HepG2 (cell line): ENCODE measurements around the gene HEATR1. TPM values are rescaled to one million over a fixed set of nuclear protein-coding genes. Genes with fewer than 3 reads are reported as not detected.

Experiments
- AGO2 ChIP-seq: fragments of 200-400 bp; formaldehyde crosslinking; optimal IDR thresholded peaks from 2 replicates; pipeline ENCODE3; 2017; ENCODE audit warnings: mild to moderate bottlenecking, low read depth, low read length, moderate library complexity
- AKAP8 ChIP-seq: sonication (generic); formaldehyde crosslinking; IDR thresholded peaks from 2 replicates; pipeline ENCODE4 v1.5.1; 2020; ENCODE audit warnings: mild to moderate bottlenecking, missing genetic modification reagents
- FOXP1 ChIP-seq, 2 experiments: fragments of 450-650 bp in 1 of 2; IDR thresholded peaks; 2 replicates each; pipeline ENCODE4 v1.6.1; 2017 to 2018; ENCODE audit warnings: antibody characterized with exemption in 1 of 2
- HNF1B ChIP-seq: sonication (generic); formaldehyde crosslinking; IDR thresholded peaks from 2 replicates; pipeline ENCODE4 v1.5.1; 2020; ENCODE audit warnings: mild to moderate bottlenecking, moderate library complexity, missing genetic modification reagents
- HOXA7 ChIP-seq: sonication (generic); formaldehyde crosslinking; IDR thresholded peaks from 2 replicates; pipeline ENCODE4 v1.8.1; 2022; ENCODE audit warnings: mild to moderate bottlenecking, missing genetic modification reagents, moderate library complexity
- JUND ChIP-seq: sonication (generic); formaldehyde crosslinking; IDR thresholded peaks from 2 replicates; pipeline ENCODE4 v1.8.0; 2022; ENCODE audit warnings: mild to moderate bottlenecking, missing genetic modification reagents
- MIER2 ChIP-seq: IDR thresholded peaks from 2 replicates; pipeline ENCODE4 v1.6.1; 2016; ENCODE audit warnings: missing biosample characterization, missing genetic modification reagents
- MTERF4 ChIP-seq: sonication (generic); formaldehyde crosslinking; IDR thresholded peaks from 2 replicates; pipeline ENCODE4 v1.8.0; 2023; ENCODE audit warnings: mild to moderate bottlenecking, missing genetic modification reagents
- MXD4 ChIP-seq: IDR thresholded peaks from 2 replicates; pipeline ENCODE4 v1.6.1; 2016; ENCODE audit warnings: mild to moderate bottlenecking, missing biosample characterization, missing genetic modification reagents
- SMARCC2 ChIP-seq: fragments of 450-650 bp; IDR thresholded peaks from 2 replicates; pipeline ENCODE4 v1.6.1; 2017; ENCODE audit warnings: antibody characterized with exemption, mild to moderate bottlenecking
- SPEN ChIP-seq: sonication (generic); formaldehyde crosslinking; IDR thresholded peaks from 2 replicates; pipeline ENCODE4 v1.5.1; 2020; ENCODE audit warnings: low read depth, mild to moderate bottlenecking, missing genetic modification reagents
- SRSF4 ChIP-seq: fragments of 200-400 bp; formaldehyde crosslinking; IDR thresholded peaks from one replicate; pipeline ENCODE4 v1.6.1; 2018; ENCODE audit warnings: mild to moderate bottlenecking, low read depth, low read length, moderate library complexity; ENCODE audit not compliant: poor library complexity, severe bottlenecking
- TFAP4 ChIP-seq: sonication (generic); IDR thresholded peaks from 2 replicates; pipeline ENCODE4 v1.6.1; 2016; ENCODE audit warnings: low read depth, borderline replicate concordance
- ZNF317 ChIP-seq: sonication (generic); formaldehyde crosslinking; IDR thresholded peaks from 2 replicates; pipeline ENCODE4 v1.5.0; 2020; ENCODE audit warnings: mild to moderate bottlenecking, missing genetic modification reagents
- ZNF598 ChIP-seq: sonication (generic); formaldehyde crosslinking; IDR thresholded peaks from 2 replicates; pipeline ENCODE4 v1.5.1; 2020; ENCODE audit warnings: mild to moderate bottlenecking, missing genetic modification reagents, borderline replicate concordance
- ZNF776 ChIP-seq: sonication (generic); formaldehyde crosslinking; IDR thresholded peaks from 2 replicates; pipeline ENCODE4 v1.4.0; 2020; ENCODE audit warnings: mild to moderate bottlenecking, missing genetic modification reagents
- ZNF777 ChIP-seq: sonication (generic); formaldehyde crosslinking; IDR thresholded peaks from 2 replicates; pipeline ENCODE4 v1.4.0; 2020; ENCODE audit warnings: missing genetic modification reagents
- polyA plus RNA-seq, 8 experiments: library from polyadenylated mRNA; depleted of rRNA in 3 of 8; stranded (reverse) in 7 of 8; unstranded in 1 of 8; fragments of >200 nt; fragmentation: Illumina TruSeq in 4 of 8; extraction: Trizol in 4 of 8; gene quantifications; 2 replicates each; pipeline versions ENCODE4 v1.2.1 to v1.2.3, GENCODE V29; 2011 to 2016; ENCODE audit warnings: low read depth in 4 of 8, missing spikeins in 1 of 8, mixed read lengths in 1 of 8; ENCODE audit not compliant: insufficient read depth in 1 of 8
- total RNA-seq, 5 experiments: library from RNA; depleted of rRNA; stranded (reverse); fragments of >200 nt; fragmentation: Illumina TruSeq; extraction: Trizol; gene quantifications; 2 replicates each; pipeline ENCODE4 v1.2.3, GENCODE V29; 2016; ENCODE audit warnings: low read depth in 1 of 5
- TF ChIP-seq, protein P1 (sequence below): sonication (generic); formaldehyde crosslinking; IDR thresholded peaks from 2 replicates; pipeline ENCODE4 v1.4.0; 2020; ENCODE audit warnings: mild to moderate bottlenecking, missing genetic modification reagents, borderline replicate concordance
- TF ChIP-seq, protein P2 (sequence below): sonication (generic); formaldehyde crosslinking; conservative IDR thresholded peaks from 2 replicates; pipeline ENCODE4 v1.4.0; 2020; ENCODE audit warnings: missing genetic modification reagents

The HEATR1 gene
- total and polyA plus RNA-seq, 2 of the 13 experiments (the other 11 are each of a cell fraction or from before 2014, with no cell fraction given) = 10.2 to 45.8 TPM

DNA sequence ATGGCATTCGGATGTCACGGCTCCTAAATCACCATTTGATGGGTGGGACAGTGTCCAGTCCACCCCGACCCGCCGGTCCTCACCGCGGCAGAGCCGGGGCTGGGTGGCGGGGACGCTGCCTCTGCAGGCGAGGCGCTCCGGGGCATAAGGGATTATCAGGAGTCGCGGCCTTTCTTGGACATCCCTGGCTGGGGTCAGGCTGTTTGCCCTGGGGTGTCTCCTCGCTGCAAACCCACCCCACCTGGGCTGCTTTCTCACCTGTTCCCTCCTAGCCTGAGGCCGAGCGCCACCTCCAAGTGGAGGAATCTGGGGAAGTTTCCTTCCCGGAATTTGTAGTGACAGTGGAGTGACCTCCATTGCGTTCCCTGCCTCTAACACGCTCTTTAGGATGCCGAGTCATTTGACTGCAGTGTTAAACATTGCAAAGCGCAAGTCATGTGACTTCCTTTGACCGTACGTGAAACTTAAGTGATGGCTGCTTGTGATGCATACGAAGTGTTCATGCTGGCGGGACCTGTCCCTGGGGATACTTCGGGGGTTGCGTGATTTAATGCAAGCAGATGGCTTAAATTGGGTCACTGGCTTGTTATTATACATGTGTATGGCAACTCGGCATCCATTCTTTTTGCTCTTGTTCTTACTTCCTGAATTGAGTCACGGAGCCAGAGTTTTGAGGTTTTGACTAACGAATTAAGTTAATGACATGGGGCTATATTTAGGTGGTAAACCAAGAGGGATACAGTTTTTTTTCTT, 80.0 kb downstream of the HEATR1 start (continued):
- TF ChIP-seq, protein P1, sequence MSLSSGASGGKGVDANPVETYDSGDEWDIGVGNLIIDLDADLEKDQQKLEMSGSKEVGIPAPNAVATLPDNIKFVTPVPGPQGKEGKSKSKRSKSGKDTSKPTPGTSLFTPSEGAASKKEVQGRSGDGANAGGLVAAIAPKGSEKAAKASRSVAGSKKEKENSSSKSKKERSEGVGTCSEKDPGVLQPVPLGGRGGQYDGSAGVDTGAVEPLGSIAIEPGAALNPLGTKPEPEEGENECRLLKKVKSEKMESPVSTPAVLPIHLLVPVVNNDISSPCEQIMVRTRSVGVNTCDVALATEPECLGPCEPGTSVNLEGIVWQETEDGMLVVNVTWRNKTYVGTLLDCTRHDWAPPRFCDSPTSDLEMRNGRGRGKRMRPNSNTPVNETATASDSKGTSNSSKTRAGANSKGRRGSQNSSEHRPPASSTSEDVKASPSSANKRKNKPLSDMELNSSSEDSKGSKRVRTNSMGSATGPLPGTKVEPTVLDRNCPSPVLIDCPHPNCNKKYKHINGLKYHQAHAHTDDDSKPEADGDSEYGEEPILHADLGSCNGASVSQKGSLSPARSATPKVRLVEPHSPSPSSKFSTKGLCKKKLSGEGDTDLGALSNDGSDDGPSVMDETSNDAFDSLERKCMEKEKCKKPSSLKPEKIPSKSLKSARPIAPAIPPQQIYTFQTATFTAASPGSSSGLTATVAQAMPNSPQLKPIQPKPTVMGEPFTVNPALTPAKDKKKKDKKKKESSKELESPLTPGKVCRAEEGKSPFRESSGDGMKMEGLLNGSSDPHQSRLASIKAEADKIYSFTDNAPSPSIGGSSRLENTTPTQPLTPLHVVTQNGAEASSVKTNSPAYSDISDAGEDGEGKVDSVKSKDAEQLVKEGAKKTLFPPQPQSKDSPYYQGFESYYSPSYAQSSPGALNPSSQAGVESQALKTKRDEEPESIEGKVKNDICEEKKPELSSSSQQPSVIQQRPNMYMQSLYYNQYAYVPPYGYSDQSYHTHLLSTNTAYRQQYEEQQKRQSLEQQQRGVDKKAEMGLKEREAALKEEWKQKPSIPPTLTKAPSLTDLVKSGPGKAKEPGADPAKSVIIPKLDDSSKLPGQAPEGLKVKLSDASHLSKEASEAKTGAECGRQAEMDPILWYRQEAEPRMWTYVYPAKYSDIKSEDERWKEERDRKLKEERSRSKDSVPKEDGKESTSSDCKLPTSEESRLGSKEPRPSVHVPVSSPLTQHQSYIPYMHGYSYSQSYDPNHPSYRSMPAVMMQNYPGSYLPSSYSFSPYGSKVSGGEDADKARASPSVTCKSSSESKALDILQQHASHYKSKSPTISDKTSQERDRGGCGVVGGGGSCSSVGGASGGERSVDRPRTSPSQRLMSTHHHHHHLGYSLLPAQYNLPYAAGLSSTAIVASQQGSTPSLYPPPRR (CRISPR knock-in tag) = no peak
- TF ChIP-seq HNF1B (CRISPR knock-in tag) = peak; percentile 59; the same call in 1 of the 2 replicates
- 0 out of 2 replicates have a peak, but pooled peaks have one; percentile 1 for TF ChIP-seq ZNF777 (CRISPR knock-in tag)
- TF ChIP-seq AKAP8 (CRISPR knock-in tag) = no peak
- TF ChIP-seq ZNF776 (CRISPR knock-in tag) = no peak
- no peak for TF ChIP-seq HOXA7 (CRISPR knock-in tag)
- no peak for TF ChIP-seq FOXP1 (IDR thresholded peaks at IDR 0.05)
- no peak for TF ChIP-seq FOXP1 (CRISPR knock-in tag; IDR thresholded peaks at IDR 0.05)
- TF ChIP-seq SRSF4 = no peak
- no peak for TF ChIP-seq SPEN
- TF ChIP-seq, protein P2, sequence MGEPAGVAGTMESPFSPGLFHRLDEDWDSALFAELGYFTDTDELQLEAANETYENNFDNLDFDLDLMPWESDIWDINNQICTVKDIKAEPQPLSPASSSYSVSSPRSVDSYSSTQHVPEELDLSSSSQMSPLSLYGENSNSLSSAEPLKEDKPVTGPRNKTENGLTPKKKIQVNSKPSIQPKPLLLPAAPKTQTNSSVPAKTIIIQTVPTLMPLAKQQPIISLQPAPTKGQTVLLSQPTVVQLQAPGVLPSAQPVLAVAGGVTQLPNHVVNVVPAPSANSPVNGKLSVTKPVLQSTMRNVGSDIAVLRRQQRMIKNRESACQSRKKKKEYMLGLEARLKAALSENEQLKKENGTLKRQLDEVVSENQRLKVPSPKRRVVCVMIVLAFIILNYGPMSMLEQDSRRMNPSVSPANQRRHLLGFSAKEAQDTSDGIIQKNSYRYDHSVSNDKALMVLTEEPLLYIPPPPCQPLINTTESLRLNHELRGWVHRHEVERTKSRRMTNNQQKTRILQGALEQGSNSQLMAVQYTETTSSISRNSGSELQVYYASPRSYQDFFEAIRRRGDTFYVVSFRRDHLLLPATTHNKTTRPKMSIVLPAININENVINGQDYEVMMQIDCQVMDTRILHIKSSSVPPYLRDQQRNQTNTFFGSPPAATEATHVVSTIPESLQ (CRISPR knock-in tag) = no peak
- no peak for TF ChIP-seq MIER2 (CRISPR knock-in tag)
- no peak for TF ChIP-seq ZNF317 (CRISPR knock-in tag)
- TF ChIP-seq AGO2 = peak; percentile 2
- TF ChIP-seq JUND (CRISPR knock-in tag) = no peak
- TF ChIP-seq ZNF598 = no peak
- TF ChIP-seq MTERF4 (CRISPR knock-in tag) = 0 out of 2 replicates have a peak, but pooled peaks have one; percentile 47
- no peak for TF ChIP-seq SMARCC2
- TF ChIP-seq TFAP4 = peak; percentile 33; the same call in 1 of the 2 replicates
- TF ChIP-seq MXD4 (CRISPR knock-in tag) = peak; percentile 65; the same call in 1 of the 2 replicates
